ENCODE results near the gene MFAP2.
"Not testable (repeated sequence)": the region's sequence is repeated elsewhere in the genome, so short reads cannot be mapped to it uniquely, and the experiment has no call there.

DNA sequence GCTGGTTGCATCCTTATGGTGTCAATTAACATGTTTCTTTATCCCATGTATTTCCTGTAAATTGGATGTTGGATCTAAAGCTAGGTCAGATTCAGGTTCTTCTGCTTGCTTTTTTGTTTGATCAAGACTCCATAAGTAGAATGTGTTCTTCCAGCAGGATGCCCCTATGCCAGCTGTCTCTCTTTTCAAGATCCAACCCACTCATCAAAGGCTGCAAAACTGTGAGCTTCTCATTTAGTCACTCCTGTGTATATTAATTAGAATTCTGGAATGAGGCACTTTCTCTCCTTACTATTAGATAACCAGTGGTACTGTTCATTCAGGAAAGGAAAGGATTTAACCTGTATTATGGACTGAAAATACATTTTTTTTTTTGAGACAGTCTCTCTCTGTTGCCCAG, 46.5 kb downstream of the MFAP2 start:
- TF ChIP-seq, protein P1, sequence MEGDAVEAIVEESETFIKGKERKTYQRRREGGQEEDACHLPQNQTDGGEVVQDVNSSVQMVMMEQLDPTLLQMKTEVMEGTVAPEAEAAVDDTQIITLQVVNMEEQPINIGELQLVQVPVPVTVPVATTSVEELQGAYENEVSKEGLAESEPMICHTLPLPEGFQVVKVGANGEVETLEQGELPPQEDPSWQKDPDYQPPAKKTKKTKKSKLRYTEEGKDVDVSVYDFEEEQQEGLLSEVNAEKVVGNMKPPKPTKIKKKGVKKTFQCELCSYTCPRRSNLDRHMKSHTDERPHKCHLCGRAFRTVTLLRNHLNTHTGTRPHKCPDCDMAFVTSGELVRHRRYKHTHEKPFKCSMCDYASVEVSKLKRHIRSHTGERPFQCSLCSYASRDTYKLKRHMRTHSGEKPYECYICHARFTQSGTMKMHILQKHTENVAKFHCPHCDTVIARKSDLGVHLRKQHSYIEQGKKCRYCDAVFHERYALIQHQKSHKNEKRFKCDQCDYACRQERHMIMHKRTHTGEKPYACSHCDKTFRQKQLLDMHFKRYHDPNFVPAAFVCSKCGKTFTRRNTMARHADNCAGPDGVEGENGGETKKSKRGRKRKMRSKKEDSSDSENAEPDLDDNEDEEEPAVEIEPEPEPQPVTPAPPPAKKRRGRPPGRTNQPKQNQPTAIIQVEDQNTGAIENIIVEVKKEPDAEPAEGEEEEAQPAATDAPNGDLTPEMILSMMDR (IDR thresholded peaks at IDR 0.05; ENCODE audit: insufficient read depth, low read length, poor library complexity, severe bottlenecking): not testable (repeated sequence)
- TF ChIP-seq EZH2phosphoT487 (conservative IDR thresholded peaks at IDR 0.05; ENCODE audit: low read length): not testable (repeated sequence)

Data from SU-DHL-6 (cell line).